HCT116 (cell line): ENCODE data around the gene SUCLG2. TPM values are rescaled to one million over a fixed set of nuclear protein-coding genes. Genes with fewer than 3 reads are reported as not detected.

Source experiments
- ATAC-seq: fragments of 200-7000 bp; cut with Tn5 transposase; 2 replicates; pipeline ENCODE4 v1.9.1; 2020; ENCODE audit warnings: mild to moderate bottlenecking, moderate library complexity
- BruUV-seq: library from RNA; stranded (reverse); fragments of 400-500 nt; replicated peaks from 2 replicates; lab custom pipeline; 2021; lab: Mats Ljungman, UMichigan
- CTCF ChIA-PET: fragments of 300-600 bp; sonication (Branson Sonifier 250); formaldehyde crosslinking; loops from one replicate; lab custom pipeline; 2021; ENCODE audit warnings: antibody characterized with exemption; lab: Charles Lee
- POLR2A ChIA-PET: fragments of 300-600, 350-600 bp; sonication (Branson Sonifier 250); formaldehyde crosslinking; loops from one replicate; lab custom pipeline; 2021; ENCODE audit warnings: antibody characterized with exemption; lab: Charles Lee
- RAD21 ChIA-PET, 2 experiments: fragments of 300-600 bp; sonication (Branson Sonifier 250); formaldehyde crosslinking; loops; one replicate each; lab custom pipeline; 2023; ENCODE audit warnings: low total read pairs in 2 of 2; ENCODE audit not compliant: uncharacterized antibody in 2 of 2, unreplicated experiment in 2 of 2, low non-redundant PET in 1 of 2; lab: Charles Lee
- DNase-seq: peaks from one replicate; pipeline ENCODE4 v3.0.0-alpha.2; 2010; ENCODE audit warnings: low read depth, low spot score
- H2AFZ ChIP-seq: fragments of 200-600 bp; shearing (Covaris generic), sonication (generic); 2 replicates; pipeline ENCODE4 v1.6.1; 2017; ENCODE audit warnings: low read depth, mixed run types, mixed read lengths, antibody characterized with exemption, low read length; ENCODE audit not compliant: poor library complexity, severe bottlenecking
- H3K27ac ChIP-seq: 2 replicates; pipeline ENCODE4 v1.5.1; 2012; ENCODE audit warnings: low read depth, low read length
- H3K27me3 ChIP-seq: fragments of 200-600 bp; sonication (generic); 2 replicates; pipeline ENCODE4 v1.6.1; 2016; ENCODE audit warnings: mixed run types, low read length, mixed read lengths; ENCODE audit not compliant: insufficient read depth
- H3K36me3 ChIP-seq, 2 experiments: fragments of 200-500 bp in 1 of 2; fragments of 200-600 bp in 1 of 2; sonication (Bioruptor generic) in 1 of 2; sonication (generic) in 1 of 2; 2 replicates each; pipeline versions ENCODE4 v1.5.1 to v1.6.1; 2014 to 2016; ENCODE audit warnings: low read length in 2 of 2, inconsistent platforms in 1 of 2, mixed read lengths in 1 of 2, mixed run types in 1 of 2; ENCODE audit not compliant: insufficient read depth in 2 of 2, control insufficient read depth in 1 of 2
- H3K4me1 ChIP-seq, 2 experiments: fragments of 200-600 bp in 1 of 2; sonication (generic) in 1 of 2; 2 replicates each; pipeline versions ENCODE4 v1.5.1 to v1.6.1; 2012 to 2017; ENCODE audit warnings: low read length in 2 of 2, inconsistent platforms in 1 of 2, mild to moderate bottlenecking in 1 of 2, mixed read lengths in 1 of 2, mixed run types in 1 of 2, moderate library complexity in 1 of 2; ENCODE audit not compliant: insufficient read depth in 2 of 2, control insufficient read depth in 1 of 2
- H3K4me2 ChIP-seq: fragments of 200-600 bp; sonication (generic); 2 replicates; pipeline ENCODE4 v1.6.1; 2017; ENCODE audit warnings: mixed run types, low read length, mixed read lengths
- H3K4me3 ChIP-seq, 2 experiments: fragments of 200-600 bp in 1 of 2; sonication (generic) in 1 of 2; replicated peaks in 1 of 2; 2 replicates each; pipeline ENCODE4 v1.5.1; 2011 to 2016; ENCODE audit warnings: low read length in 2 of 2, control low read depth in 1 of 2, low read depth in 1 of 2, mild to moderate bottlenecking in 1 of 2, mixed read lengths in 1 of 2, mixed run types in 1 of 2
- H3K79me2 ChIP-seq: fragments of 200-600 bp; sonication (generic); 2 replicates; pipeline ENCODE4 v1.6.1; 2017; ENCODE audit warnings: mild to moderate bottlenecking, mixed run types, low read length, moderate library complexity, mixed read lengths; ENCODE audit not compliant: insufficient read depth
- H3K9ac ChIP-seq: fragments of 200-600 bp; sonication (generic); 2 replicates; pipeline ENCODE4 v1.6.1; 2016; ENCODE audit warnings: low read length, mixed read lengths
- H3K9me2 ChIP-seq: fragments of 200-600 bp; sonication (generic), shearing (Covaris generic); 2 replicates; pipeline ENCODE4 v1.6.1; 2017; ENCODE audit warnings: mixed run types, mild to moderate bottlenecking, moderate library complexity; ENCODE audit not compliant: insufficient read depth
- H3K9me3 ChIP-seq, 2 experiments: fragments of 200-500 bp in 1 of 2; fragments of 200-600 bp in 1 of 2; sonication (Bioruptor generic) in 1 of 2; sonication (generic) in 1 of 2; 2 replicates each; pipeline ENCODE4 v1.6.1; 2014 to 2017; ENCODE audit warnings: low read length in 2 of 2, mixed read lengths in 2 of 2, inconsistent platforms in 1 of 2, low read depth in 1 of 2, mild to moderate bottlenecking in 1 of 2, mixed run types in 1 of 2, moderate library complexity in 1 of 2; ENCODE audit not compliant: control insufficient read depth in 1 of 2, insufficient read depth in 1 of 2
- H4K20me1 ChIP-seq: fragments of 200-600 bp; sonication (generic), shearing (Covaris generic); 2 replicates; pipeline ENCODE4 v1.6.1; 2017; ENCODE audit warnings: mixed run types, mild to moderate bottlenecking, moderate library complexity; ENCODE audit not compliant: insufficient read depth
- CBX3 ChIP-seq: IDR thresholded peaks from 2 replicates; pipeline ENCODE4 v1.6.1; 2012; ENCODE audit warnings: low read depth
- ELF1 ChIP-seq: IDR thresholded peaks from 2 replicates; pipeline ENCODE4 v1.6.1; 2012; ENCODE audit warnings: low read depth, borderline replicate concordance
- EZH2phosphoT487 ChIP-seq: fragments of 200-600 bp; IDR thresholded peaks from 2 replicates; pipeline ENCODE4 v1.6.1; 2018; ENCODE audit warnings: antibody characterized with exemption, borderline replicate concordance
- FOSL1 ChIP-seq: IDR thresholded peaks from 2 replicates; pipeline ENCODE4 v1.6.1; 2012; ENCODE audit warnings: low read depth
- POLR2AphosphoS5 ChIP-seq: IDR thresholded peaks from 2 replicates; pipeline ENCODE4 v1.6.1; 2011; ENCODE audit warnings: mild to moderate bottlenecking, low read depth, low read length, moderate library complexity
- RAD21 ChIP-seq: IDR thresholded peaks from 2 replicates; pipeline ENCODE4 v1.6.1; 2012; ENCODE audit warnings: low read depth, mild to moderate bottlenecking
- SRF ChIP-seq: IDR thresholded peaks from 2 replicates; pipeline ENCODE4 v1.6.1; 2012; ENCODE audit warnings: low read depth
- TCF7L2 ChIP-seq: IDR thresholded peaks from 2 replicates; pipeline ENCODE4 v1.7.0; 2011; ENCODE audit warnings: borderline replicate concordance, inconsistent platforms; ENCODE audit not compliant: insufficient read depth, insufficient read length; ENCODE audit errors: extremely low read depth
- intact Hi-C: fragments of 100-400 bp; cut with micrococcal nuclease; formaldehyde crosslinking; loops from 2 replicates; pipeline ENCODE4 v1.10.0; 2022
- total RNA-seq: library from RNA; stranded (reverse); gene quantifications from one replicate; pipeline ENCODE4 v1.2.1, GENCODE V29; 2021; ENCODE audit not compliant: unreplicated experiment
- TF ChIP-seq, protein P1 (sequence below): IDR thresholded peaks from 2 replicates; pipeline ENCODE4 v1.6.1; 2011; ENCODE audit warnings: mild to moderate bottlenecking, low read length, moderate library complexity; ENCODE audit not compliant: insufficient replicate concordance; ENCODE audit errors: extremely low read depth

Gene SUCLG2
- total RNA-seq, 1 experiment from 2014 or later = 49.2 TPM

GRCh38 chr3:67481126-67481525, 173.3 kb downstream of the SUCLG2 start:
- no peaks in the 10 kb centered on the region for H3K9me2 ChIP-seq
- intact Hi-C loops = no loop called here
- no peak for TF ChIP-seq EZH2phosphoT487
- TF ChIP-seq CBX3 = no peak
- TF ChIP-seq, protein P1, sequence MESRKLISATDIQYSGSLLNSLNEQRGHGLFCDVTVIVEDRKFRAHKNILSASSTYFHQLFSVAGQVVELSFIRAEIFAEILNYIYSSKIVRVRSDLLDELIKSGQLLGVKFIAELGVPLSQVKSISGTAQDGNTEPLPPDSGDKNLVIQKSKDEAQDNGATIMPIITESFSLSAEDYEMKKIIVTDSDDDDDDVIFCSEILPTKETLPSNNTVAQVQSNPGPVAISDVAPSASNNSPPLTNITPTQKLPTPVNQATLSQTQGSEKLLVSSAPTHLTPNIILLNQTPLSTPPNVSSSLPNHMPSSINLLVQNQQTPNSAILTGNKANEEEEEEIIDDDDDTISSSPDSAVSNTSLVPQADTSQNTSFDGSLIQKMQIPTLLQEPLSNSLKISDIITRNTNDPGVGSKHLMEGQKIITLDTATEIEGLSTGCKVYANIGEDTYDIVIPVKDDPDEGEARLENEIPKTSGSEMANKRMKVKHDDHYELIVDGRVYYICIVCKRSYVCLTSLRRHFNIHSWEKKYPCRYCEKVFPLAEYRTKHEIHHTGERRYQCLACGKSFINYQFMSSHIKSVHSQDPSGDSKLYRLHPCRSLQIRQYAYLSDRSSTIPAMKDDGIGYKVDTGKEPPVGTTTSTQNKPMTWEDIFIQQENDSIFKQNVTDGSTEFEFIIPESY = no peak
- TF ChIP-seq SRF = no peak
- TF ChIP-seq ELF1 = no peak
- no peak overlapping the region for H3K4me2 ChIP-seq
- no peaks in the 10 kb centered on the region for H3K36me3 ChIP-seq
- H2AFZ ChIP-seq = no peak overlapping the region
- H4K20me1 ChIP-seq = no peaks in the 10 kb centered on the region
- ChIA-PET CTCF (no interaction called here), RAD21 (no interaction called here), POLR2A (no interaction called here)
- BruUV-seq = no TSS peak
- DNase-seq (no peak), ATAC-seq (no peak)
- no peaks in the 10 kb centered on the region for H3K79me2 ChIP-seq
- no peak overlapping the region for H3K9ac ChIP-seq
- H3K9me3 ChIP-seq = no peaks in the 10 kb centered on the region
- no peak overlapping the region for H3K4me3 ChIP-seq
- no peak overlapping the region for H3K27ac ChIP-seq
- H3K27me3 ChIP-seq = no peaks in the 10 kb centered on the region
- no peaks in the 10 kb centered on the region for H3K4me1 ChIP-seq

DNA sequence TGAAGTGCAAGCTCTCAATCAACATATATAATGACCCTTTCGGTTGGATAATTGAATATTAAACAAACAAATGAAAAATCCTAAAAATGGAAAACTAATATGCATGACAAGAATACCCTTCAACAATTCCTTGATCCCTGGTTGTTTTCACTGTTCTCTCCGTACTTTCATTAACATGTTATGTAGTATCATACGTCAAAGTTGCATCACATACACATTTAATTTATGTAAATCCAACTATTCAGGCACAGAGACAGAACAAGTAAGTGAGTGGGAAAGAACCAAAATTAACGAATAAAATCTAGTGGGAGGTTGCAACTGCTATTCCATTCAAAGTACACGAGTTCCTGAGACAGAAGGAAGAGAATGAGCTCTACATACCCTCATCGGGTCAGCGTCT, 176.0 kb downstream of the SUCLG2 start:
- Histone ChIP-seq H3K9me2 (no peaks in the 10 kb centered on the region), H3K4me2 (no peak overlapping the region), H3K36me3 (no peaks in the 10 kb centered on the region; a peak in 1 of 4 replicates), H3K27me3 (no peaks in the 10 kb centered on the region), H3K79me2 (no peaks in the 10 kb centered on the region), H4K20me1 (no peaks in the 10 kb centered on the region), H3K4me1 (no peaks in the 10 kb centered on the region), H3K9me3 (no peaks in the 10 kb centered on the region), H3K9ac (no peak overlapping the region), H3K27ac (no peak overlapping the region), H3K4me3 (no peak overlapping the region), H2AFZ (no peak overlapping the region)
- intact Hi-C loops = no loop called here
- ChIA-PET POLR2A (no interaction called here), CTCF (no interaction called here), RAD21 (no interaction called here)
- DNase-seq = no peak
- no peak for TF ChIP-seq FOSL1
- TF ChIP-seq SRF = no peak
- TF ChIP-seq TCF7L2 = no peak
- no peak for TF ChIP-seq POLR2AphosphoS5
- TF ChIP-seq RAD21 = no peak
- ATAC-seq = no peak
- no TSS peak for BruUV-seq
